CD4-positive, alpha-beta T cell treated with Interleukin-15 for 4 hours (primary cell): ENCODE measurements around the gene UFD1.
A peak's percentile ranks its signal among the peaks of the same experiment; 100 is the strongest.

ENCODE experiments used
- DNase-seq: peaks from one replicate; pipeline ENCODE4 v3.0.0-alpha.2; 2020; ENCODE audit warnings: low spot score

The UFD1 gene

DNA sequence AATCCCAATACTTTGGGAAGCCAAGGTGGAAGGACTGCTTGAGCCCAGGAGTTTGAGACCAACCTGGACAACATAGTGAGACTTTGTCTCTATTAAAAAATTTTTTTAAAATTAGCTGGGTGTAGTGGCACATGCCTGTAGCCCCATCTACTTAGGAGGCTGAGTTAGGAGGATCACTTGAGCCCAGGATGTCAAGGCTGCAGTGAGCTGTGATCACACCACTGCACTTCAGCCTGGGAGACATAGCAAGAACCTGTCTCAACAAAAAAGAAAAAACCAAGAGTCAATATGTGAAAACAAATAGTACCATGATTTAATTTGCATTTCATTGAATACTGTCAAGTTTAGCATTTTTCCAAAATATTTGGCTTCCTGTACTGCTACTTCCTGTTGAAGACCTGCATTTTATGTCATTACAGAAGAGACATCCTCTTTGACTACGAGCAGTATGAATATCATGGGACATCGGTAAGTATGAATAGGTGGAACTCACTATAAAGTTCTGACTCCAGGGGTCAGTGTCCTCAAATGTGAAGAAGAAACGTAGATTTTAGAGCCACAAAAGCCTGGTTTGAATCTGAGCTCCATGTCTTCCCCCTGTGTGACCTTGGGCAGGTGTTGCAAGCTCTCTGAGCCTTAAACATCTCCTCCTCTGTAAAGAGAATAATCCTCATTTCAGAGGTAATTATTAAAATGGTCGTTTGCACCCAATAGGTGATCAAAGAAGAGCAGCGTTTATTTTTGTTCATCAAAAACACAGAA, 16.8 kb upstream of the UFD1 start:
- DNase-seq, result peak; percentile 27

- DNase-seq, result no peak
Measured at GRCh38 chr22:19494676-19495173, 15.7 kb upstream of the UFD1 start.

DNA sequence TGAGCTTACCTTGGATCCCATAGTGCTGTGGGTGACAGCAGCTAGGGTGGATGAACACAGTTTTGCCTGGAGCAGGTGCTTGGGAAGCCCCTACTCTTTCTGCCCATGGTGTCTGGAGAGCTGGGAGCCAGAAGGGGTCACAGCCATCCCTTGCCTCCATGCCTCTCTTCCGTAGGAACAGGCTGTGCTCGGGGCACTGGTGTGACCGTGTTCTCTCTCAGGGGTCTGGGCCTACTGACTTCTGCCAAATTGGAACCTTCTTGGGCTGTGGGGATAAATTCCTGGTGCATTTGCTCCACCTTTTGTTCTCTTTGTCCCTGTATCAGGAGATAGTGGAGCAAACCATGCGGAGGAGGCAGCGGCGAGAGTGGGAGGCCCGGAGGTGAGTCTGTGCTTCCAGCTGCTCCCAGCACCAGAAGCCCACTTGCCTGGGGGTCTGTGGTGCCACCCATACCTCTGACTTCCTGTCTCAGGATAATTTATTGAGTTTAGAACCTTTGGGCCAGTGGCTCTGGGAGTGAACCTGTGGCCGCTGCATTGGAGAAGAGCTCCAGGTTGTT, 15.1 kb upstream of the UFD1 start:
- DNase-seq, result no peak

DNA sequence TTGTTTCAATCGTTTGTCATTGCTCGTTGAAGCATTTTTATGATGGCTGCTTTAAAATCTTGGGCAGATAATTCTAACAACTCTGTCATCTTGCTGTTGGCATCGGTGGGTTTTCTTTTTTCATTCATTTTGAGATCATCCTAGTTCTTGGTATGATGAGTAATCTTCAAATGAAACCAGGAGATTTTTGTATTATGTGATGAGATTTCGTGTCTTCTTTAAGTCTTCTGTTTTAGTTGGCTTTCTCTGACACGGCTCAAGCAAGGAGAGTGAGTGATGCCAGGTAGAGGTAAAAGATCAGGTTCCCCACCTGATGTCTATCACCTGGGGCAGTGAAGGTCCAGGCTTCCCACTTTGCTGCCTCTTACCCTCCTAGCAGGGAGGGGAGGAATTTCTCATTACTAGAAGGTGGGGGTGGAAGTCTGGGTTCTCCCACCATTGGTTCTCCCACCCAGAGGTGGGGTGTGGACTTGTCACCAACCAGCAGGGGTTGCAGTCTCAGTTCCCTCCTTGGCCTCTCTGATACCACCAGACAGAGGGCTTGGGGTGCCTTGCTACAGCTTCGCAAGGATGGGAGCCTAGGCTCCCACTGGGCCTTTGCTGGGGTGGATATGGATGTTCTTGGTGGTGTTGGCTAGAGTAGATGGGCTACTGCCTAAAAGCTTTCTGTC, 13.6 kb upstream of the UFD1 start:
- DNase-seq, result no peak

DNA sequence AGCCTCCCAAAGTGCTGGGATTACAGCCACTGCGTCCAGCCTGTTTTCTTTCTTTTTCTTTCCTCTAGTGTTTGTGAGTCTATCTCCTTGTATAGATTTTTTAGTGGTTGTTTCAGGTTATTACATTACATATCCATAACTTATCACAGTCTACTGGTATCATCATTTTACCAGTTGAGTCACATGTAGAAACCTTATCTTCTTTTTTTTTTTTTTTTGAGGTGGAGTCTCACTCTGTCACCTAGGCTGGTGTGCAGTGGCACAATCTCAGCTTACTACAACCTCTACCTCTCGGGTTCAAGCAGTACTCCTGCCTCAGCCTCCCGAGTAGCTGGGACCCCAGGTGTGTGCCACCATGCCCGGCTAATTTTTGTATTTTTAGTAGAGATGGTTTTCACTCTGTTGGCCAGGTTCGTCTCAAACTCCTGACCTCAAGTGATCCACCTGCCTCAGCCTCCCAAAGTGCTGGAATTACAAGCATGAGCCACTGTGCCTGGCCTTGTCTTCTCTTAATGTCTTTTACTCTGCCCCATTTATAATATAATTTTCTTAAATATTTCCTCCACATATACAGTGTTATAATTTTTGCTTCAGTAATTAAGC, 11.7 kb upstream of the UFD1 start:
- no peak for DNase-seq

DNA sequence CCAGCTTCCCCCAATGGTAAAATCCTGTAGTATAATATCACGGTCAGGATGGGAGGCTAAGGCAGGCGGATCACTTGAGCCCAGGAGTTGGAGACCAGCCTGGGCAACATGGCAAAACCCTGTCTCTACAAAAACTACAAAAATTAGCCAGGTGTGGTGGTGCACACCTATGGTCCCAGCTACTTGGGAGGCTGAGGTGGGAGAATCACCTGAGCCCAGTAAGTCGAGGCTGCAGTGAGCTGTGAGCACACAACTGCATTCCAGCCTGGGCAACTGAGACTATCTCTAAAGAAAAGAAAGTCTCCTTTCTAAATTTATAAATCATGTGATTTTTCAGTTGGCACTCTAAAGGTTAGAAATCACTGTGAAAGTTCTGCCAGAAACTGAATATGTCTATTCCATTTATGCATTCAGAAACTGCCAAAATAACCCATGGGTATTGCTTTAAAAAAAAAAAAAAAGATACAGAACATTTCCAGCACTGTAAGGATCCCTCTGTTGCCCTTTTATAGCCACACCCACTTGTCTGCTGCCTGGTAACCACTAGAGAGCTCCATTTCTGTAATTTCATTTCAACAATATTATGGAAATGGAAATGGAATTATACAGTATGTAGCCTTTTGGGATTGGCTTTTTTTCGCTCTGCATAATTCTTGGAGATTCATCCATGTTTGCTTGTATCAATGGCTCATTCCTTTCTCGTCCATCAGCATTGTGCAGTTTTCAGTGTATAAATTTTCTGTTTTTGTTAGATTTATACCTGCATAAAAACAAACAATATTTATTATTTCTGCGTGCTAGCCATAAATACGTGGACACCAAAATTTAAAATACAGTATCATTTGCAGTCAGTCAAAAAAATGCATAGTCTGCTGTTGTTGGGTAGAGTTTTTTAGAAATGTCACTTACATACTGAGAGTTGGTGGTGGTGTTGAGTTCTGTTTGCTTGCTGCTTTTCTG, 10.2 kb upstream of the UFD1 start:
- DNase-seq, result no peak

GRCh38 chr22:19488285-19488684, 9.3 kb upstream of the UFD1 start:
- no peak for DNase-seq

DNA sequence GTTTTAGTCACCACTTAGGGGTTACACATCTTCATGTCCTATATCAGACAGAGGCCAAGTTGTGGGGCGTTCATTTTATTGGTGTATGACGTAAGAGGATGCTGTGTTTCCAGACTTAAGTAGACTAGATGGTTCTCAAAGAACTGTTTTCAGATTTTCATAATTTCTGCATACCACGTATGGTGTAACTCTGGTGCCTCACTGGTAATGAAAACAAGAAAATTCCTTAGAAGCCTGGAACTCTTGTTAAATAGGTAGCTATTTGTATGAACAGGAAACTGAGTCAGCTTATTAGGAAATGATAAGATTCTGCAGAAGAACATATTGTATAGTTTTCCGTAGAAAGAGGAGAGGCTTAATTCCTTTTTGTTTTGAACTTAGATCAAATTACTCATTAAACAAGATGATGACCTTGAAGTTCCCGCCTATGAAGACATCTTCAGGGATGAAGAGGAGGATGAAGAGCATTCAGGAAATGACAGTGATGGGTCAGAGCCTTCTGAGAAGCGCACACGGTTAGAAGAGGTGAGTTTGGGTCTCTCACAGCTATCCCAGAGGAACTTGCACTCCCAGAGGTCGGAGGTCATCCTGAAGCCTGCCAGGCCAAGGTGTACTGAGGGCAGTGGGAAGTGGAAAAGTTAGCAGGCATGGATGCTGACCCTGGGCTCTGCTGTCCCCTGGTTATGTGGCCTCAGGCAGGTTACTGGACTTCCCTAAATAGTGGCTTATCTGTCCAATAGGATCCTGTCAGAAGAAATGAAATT, 4.7 kb upstream of the UFD1 start:
- DNase-seq, result no peak

DNA sequence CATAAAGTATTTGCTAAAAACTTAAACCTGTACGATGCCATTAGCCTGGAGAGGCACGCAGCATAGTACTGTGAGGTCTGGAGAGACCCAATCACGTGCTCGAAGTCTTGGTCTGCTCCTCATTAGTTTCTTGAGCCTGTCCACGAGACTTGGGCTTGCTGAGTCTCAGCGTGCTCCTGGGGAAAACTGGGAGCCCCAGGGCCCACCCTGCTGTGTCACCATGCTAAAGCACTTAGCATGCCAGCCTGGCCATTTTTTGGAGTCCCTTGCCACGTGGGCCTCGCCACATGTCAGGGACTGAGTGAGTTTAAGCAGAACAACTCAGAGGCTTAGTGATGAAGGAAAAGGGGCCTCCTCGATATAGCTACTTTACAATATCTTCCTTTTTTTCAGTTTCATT, 3.3 kb upstream of the UFD1 start:
- no peak for DNase-seq

GRCh38 chr22:19480789-19481188, 1.8 kb upstream of the UFD1 start:
- DNase-seq, result no peak

DNA sequence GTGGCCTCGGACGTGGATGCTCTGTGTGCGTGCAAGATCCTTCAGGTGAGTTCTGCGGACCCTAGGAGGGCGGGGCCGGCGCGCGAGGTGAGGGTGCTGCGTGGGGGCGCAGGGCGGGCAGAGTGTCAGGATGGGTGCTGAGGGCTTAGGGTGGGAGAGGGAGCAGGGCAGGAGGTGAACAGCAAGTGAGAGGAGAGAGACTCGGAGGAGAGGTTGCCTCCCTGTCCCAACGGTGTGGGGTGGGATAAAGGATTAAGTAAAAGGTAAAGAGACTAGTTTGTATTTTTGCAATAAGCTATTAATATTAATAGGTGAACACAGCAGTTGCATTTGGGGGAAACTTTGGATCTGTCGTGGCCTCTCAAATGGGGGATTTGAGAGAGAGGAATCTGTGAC, 1.2 kb upstream of the UFD1 start:
- DNase-seq, result no peak

- peak; percentile 96 for DNase-seq
Measured at GRCh38 chr22:19479355-19480172, 571 bp upstream of the UFD1 start, which contains the start of gene CDC45. Gene CDC45 (plus strand): TSS chr22:19479920. CDS start chr22:19479969, 49 bp downstream.

- no peak for DNase-seq
Measured at GRCh38 chr22:19478045-19478900, 720 bp downstream of the UFD1 start.

DNA sequence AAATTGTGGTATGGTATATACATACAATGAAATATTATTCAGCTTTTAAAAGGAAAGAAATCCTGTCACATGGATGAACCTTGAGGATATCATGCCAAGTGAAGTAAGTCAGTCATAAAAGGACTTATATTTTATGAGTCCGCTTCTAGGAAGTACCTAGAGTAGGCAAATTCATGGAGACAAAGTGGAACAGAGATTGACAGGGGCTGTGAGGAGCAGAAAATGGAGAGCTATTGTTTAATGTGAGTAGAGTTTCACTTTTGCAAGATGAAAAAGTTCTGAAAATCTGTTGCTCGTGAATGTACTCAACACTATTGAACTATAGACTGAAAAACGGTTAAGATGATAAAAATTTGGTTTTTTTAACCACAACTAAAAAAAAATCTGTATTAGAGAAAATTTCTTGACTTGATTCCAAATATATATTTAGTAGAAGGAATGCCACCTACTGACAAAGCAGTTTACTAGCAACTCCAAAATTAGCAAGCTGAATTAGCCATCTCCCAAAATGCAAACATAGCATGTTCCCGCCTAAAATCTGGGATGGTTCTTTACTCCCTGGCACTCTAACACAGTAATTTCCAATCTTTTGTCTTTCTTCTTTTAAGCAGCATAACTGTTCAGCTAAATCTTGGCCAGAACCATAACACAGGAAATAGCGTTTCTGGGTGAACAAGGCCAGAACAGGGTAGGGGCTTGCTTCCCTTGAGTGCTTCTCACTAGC, 1.5 kb downstream of the UFD1 start:
- DNase-seq, result peak; percentile 5

- DNase-seq, result no peak
Measured at GRCh38 chr22:19476023-19476422, 3.0 kb downstream of the UFD1 start.

GRCh38 chr22:19473578-19473977, 5.4 kb downstream of the UFD1 start:
- DNase-seq, result no peak

- DNase-seq, result no peak
Measured at GRCh38 chr22:19472233-19472632, 6.8 kb downstream of the UFD1 start.

DNA sequence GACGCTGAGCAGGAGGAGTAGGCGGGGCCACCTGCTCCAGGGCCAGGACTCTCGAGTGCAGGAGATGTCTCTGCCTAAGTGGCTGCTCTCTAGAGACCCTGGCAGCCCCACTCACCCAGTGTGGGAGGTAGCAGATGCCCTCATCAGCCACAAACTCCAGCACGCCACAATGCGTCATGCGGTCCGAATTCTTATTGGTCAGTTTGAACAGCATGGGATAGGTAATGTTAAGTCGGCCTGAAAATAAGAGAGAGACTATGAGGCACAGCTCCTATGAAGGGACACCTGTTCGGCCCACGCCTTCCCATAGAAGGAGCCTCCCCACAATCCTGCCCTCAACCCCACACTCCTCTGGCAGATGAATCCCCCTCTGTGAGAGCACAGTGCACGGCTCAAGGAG, 7.4 kb downstream of the UFD1 start:
- no peak for DNase-seq
